GM18909 (cell line): ENCODE results near the gene UTP15.

Experiments used
- ATAC-seq: cut with Tn5 transposase; IDR thresholded peaks from one replicate; pipeline ENCODE4 v1.9.1; 2021; ENCODE audit warnings: mild to moderate bottlenecking; ENCODE audit not compliant: unreplicated experiment, poor library complexity

The UTP15 gene

GRCh38 chr5:73558950-73559349 lies 6.6 kb upstream of the UTP15 start:
- no peak for ATAC-seq

- ATAC-seq: no peak
These were observed 1.5 kb upstream of the UTP15 start for GRCh38 chr5:73564018-73564417.

DNA sequence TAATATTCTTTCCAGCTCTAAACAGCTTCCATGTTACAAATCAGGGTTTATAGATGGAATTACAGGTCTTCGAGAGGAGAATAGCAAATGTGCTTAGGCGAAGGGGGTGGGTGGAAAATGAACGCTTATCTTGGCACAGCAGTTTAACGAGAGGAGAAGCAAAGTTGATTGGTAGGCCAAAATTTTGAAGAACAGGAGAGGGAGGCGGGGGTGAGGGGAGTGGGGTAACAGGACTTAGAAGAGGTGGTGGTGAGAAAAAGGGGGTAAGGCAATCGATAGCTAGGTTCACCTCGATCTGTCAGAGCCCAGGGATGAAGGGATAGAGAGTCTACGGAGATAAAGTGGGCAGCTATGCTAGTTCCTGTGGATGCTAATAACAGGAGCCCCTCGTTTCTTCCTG lies 868 bp upstream of the UTP15 start:
- peak; percentile 6 for ATAC-seq

DNA sequence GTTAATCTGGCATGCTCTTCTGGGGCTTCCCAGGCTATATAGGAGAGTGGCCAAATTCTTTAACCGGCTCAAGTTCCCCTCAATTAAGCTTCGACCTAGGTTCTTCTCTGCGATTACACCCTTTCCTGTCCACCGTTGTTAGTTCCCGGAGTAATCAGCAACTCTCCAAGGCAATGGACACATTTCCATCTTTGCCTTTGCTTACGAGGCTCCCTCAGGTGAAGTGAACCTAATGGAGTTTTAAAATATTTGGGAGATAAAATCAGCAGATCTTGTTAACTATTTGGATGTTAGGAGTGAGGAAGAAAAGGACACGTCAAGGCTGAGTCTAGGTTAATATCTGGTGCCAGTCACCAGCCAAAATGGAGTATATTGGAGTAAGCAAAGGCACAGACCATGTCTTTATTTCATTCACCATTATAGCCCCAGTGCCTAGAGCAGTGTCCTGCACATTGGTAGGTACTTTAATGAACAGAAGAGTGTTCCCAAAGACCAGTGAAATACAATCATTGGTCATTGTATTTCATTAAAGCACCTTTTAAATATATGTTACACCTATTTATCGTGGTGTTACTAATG lies 515 bp downstream of the UTP15 start:
- no peak for ATAC-seq

GRCh38 chr5:73582285-73583145 lies 17.0 kb downstream of the UTP15 start:
- ATAC-seq: no peak

DNA sequence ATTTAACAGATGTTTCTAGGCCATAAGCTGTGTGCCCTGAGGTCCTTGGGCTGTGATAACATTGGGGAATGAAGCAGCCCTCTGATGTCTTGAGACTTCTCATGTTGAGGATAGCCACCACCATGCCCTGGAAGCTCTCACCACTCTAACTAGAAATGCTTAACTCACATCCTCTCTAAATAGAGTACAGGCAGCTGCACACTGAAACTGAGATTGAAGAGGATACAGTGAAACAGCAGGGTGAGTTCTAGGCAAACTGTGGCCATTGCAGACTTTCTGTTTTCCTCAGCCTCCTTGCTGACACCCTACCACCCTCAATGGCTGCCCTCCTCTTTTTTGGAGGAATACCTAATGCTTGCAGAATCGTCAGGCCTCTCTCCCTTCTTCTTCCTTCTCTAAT lies 22.4 kb downstream of the UTP15 start:
- ATAC-seq: no peak

GRCh38 chr5:73591102-73591695 lies 25.7 kb downstream of the UTP15 start:
- peak; percentile 65 for ATAC-seq

DNA sequence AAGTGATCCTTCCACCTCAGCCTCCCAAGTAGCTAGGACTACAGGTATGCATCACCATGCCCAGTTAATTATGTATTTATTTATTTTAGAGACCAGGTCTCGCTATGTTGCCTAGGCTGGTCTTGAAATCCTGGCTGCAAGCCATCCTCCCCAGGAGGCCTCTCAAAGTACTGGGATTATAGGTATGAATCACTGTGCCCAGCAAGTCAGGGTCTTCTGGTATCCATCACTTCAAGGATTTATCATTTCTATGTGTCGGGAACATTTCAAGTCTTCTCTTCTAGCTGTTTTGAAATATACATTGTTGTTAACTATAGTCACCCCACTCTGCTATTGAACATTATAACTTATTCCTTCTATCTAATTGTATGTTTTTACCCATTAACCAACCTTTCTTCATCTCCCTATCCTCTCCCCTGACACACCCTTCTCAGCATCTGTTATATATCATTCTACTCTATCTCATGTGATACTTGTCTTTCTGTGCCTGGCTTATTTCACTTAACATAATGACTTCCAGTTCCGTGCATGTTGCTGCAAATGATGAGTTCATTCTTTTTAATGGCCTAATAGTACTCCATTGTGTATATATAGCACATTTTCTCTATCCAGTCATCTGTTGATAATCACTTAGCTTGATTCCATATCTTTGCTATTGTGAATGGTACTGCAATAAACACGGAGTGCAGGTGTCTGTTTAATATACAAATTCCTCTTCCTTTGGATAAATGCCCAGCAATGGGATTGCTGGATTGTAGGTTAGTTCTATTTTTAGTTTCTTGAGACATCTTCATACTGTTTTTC lies 26.4 kb downstream of the UTP15 start:
- ATAC-seq: no peak

DNA sequence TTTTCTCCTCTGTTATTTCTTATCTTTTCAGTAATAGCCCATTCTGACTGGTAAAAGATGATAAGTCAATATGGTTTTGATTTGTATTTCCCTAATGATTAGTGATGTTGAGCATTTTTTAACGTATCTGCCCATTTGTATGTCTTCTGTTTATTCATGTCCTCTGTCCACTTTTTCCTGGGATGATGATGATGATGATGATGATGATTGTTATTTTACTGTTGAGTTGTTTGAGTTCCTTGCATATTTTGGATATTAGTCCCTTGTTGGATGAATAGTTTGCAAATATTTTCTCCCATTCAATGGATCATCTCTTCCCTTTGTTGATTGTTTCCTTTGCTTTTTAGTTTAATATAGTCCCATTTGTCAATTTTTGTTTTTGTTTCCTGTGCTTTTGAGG lies 27.0 kb downstream of the UTP15 start:
- no peak for ATAC-seq

DNA sequence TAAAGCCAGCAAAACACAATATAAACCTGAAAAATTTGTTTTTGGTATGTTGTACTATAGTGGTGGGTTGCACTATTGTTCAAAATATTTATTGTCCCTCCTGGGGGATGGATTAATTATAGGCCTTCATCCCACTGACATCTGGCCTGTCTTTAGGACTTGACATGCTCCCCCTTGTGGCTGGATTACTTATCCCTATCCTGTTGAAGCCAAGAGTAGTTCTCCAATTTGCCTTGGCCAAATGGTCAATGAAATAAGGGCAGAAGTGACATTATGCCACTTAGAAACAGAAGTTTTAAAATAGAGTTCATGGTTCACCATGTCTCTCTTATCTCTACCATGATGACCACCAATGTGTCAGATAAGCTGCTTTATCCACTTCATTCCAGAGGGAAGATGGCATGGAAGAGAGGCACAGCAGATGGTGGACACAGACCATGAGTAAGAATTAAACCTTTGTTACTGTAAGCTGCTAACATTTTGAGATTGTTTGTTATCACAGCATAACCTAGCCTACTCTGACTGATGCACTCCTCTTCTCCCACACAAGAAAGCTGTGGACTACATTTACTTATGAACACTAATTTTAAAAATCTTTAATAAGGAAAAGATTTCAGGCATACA lies 31.3 kb downstream of the UTP15 start:
- no peak for ATAC-seq

DNA sequence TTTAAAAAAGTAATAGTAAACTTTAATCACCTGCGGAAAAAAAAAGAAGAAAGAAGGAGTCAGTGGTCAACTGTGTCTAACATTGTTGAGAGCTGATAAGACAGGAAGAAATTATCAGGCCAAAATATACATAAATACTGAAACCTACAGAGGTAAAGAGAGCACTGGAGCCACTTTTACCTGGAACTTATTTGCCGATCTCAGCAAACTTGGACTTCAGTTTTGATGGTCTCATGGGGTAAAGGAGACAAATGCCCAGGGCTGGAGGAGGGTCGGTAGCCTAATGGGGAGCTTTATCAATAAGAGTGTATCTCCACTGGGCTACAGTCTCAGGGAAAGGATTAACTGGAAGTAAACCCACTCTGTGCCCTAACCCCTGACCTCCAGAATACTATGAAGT lies 33.8 kb downstream of the UTP15 start:
- ATAC-seq: no peak

DNA sequence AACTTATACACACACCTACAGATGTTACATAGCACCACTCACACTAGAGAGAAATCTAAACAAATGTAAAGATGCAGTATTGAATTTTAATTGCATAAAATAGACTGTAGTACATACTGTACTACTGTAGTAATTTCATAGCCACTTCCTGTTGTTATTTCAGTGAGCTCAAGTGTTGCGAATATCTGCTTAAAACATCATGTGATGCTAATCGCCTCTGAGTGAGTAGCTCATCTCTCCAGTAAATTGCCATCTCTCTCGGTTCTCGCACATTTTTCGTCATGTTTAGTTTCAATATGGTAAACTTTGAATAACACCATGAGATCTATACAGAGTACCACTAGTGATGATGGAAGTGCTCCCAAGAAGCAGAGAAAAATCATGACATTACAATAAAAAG lies 38.5 kb downstream of the UTP15 start:
- ATAC-seq: no peak

DNA sequence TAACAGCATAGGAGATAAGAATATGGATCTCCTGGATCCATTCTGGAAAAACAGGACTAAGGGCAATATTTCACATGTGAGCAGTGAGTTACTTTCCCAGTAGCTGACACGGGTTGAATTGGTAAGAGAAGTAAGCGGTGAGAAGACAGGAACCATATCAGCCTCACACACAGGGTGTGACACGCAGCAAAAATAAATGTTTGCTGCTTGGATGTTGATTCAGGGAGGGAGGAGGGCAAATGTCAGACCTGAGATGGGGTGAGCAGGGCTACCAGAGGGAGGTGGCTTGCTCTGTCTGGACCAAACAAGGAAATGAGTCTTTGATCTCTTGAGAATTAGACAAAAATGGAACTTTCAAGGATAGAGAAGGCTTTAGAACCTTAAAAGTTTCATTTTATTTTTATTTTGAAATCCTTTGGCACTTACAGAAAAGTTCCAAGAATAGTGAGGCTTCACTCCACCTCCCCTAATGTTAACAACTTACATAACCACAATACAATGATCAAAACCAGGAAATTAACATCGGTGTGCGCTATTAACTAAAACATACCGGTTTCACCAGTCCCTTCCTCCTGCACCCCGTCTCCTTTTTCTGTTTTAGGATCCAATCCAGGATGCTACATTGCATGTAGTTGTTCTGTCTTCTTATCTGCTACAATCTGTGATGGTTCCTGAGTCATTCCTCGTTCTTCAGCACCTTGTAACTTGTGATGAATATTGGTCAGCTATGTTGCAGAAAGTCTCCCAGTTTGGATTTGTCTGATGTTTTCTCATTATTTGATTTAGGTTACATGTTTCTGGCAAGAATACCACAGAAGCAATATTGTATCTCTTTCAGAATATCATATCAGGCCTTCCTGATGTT lies 39.9 kb downstream of the UTP15 start:
- ATAC-seq: no peak

GRCh38 chr5:73606206-73606753 lies 40.7 kb downstream of the UTP15 start:
- no peak for ATAC-seq

- ATAC-seq: no peak
These were observed 41.7 kb downstream of the UTP15 start for GRCh38 chr5:73607228-73607627.

DNA sequence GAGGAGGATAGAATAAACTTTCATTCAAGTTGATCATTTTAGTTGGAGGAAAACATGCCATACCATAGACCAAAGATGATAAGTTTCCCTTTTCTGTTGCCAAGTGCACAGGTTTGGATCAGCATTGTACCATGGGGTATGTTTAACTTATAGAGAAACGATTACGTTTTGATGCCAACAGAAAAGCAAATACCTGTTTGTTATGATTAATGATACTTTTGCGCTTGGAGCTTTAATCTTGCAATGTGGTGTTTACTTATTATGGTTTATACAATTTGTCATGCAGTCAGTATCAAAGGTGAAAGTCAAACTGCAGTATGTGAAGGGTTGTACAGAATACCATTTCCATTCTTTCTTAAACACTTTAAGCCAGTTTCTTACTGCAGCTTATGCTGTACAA lies 47.3 kb downstream of the UTP15 start:
- no peak for ATAC-seq

GRCh38 chr5:73615085-73615484 lies 49.5 kb downstream of the UTP15 start:
- no peak for ATAC-seq

DNA sequence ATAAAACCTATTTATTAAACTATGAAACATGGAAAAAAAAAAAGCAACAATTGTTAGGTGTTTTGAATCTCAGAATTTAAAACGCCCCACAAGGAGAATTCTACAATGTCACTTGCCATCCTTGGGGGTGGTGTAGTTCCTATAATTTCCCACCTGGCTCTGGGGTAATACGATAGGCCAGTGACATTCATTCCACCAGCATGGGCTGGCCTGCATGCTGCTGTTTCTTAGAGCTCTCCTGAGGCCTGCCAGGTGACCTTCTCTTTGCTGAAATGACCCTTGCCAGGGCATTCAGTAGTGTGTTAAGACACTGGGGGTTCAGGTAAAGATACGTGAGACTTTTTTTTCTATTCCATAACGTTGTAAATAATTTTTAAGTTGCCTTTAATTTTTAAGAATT lies 50.4 kb downstream of the UTP15 start:
- no peak for ATAC-seq
